Activated gamma-delta T cell treated with anti-CD3 and anti-CD28 coated beads, Interleukin-2, amount 50 U/mL, for 16 hours (primary cell): Measurements from ENCODE around the gene HSBP1L1.
A peak's percentile ranks its signal among the peaks of the same experiment; 100 is the strongest.
"Not testable (repeated sequence)": the region's sequence is repeated elsewhere in the genome, so short reads cannot be mapped to it uniquely, and the experiment has no call there.

Experiments
- DNase-seq: peaks from one replicate; pipeline ENCODE4 v3.0.0-alpha.2; 2020; ENCODE audit warnings: low read depth

The HSBP1L1 gene

GRCh38 chr18:79987566-79987965, 23.1 kb downstream of the HSBP1L1 start:
- DNase-seq = no peak

GRCh38 chr18:79988071-79988450, 23.6 kb downstream of the HSBP1L1 start:
- peak; percentile 36 for DNase-seq

GRCh38 chr18:79988451-79989194, 24.2 kb downstream of the HSBP1L1 start, which contains the start of gene TXNL4A:
TSS of gene TXNL4A (minus strand) at chr18:79988563. CDS start at chr18:79988392, 171 bp downstream.
- DNase-seq = peak; percentile 72

- DNase-seq = no peak
Observed at GRCh38 chr18:79989195-79989497, 24.7 kb downstream of the HSBP1L1 start.

DNA sequence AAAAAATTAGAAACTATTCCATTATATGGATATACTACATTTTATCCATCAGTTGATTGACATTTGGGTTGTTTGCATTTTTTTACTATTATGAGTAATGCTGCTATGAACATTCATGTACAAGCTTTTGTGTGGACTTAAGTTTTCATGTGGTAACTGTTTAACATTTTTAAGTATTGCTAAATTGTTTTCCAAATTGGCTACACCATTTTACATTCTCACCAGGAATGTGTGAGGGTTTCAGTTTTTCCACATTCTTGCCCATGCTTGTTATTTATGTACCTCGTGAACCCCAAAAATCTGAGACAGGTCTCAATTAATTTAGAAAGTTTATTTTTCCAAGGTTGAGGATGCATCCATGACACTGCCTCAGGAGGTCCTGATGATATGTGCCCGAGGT, 27.1 kb downstream of the HSBP1L1 start:
- DNase-seq = no peak

- not testable (repeated sequence) for DNase-seq
Observed at GRCh38 chr18:79999701-80000100, 35.3 kb downstream of the HSBP1L1 start.

- DNase-seq = no peak
Observed at GRCh38 chr18:80000877-80001276, 36.4 kb downstream of the HSBP1L1 start.

- DNase-seq = no peak
Observed at GRCh38 chr18:80002468-80002867, 38.0 kb downstream of the HSBP1L1 start.

GRCh38 chr18:80004600-80005342, 40.3 kb downstream of the HSBP1L1 start:
- DNase-seq = no peak

GRCh38 chr18:80006724-80007123, 42.3 kb downstream of the HSBP1L1 start:
- no peak for DNase-seq

DNA sequence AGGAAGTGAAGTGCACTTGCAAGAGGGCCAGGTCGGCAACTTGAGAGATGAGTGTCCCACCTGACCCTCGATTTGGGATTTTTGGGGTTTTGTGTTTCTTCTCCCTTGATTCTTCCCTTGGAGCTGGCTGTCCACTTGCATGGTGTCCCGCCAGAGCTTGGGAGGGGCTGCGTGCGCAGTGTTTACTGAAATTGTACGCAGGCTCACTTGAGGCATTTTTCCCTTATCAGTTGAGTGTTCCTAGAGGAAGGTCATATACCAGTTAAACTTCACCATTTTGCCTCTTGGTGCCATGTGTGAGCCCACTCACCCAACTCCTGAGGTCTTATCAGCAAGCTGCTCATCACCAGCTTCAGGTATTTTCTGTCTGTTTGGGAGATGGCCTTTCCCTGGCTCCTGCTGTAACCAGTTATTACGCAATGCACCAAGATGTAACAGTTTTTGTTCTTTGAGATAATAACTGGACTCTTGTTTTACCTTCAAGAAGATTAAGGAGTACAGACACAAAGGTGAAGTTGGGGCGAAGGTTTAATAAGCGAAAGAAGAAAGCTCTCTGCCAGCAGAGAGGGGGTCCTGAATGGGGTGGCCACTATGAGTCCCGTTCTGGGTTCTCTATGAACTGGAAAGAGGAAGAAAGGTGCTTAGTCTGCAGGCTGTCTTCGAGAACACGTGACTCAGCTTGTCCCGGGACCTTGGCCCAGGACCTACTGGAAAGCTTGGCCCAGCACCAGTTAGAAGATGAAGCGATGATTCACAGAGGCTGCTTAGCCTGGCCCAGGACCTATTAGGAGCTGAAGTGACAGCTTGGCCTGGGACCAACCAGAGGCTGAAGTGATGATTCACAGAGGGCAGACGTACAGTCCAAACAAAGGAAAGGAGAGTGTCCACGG, 45.5 kb downstream of the HSBP1L1 start:
- DNase-seq = no peak

DNA sequence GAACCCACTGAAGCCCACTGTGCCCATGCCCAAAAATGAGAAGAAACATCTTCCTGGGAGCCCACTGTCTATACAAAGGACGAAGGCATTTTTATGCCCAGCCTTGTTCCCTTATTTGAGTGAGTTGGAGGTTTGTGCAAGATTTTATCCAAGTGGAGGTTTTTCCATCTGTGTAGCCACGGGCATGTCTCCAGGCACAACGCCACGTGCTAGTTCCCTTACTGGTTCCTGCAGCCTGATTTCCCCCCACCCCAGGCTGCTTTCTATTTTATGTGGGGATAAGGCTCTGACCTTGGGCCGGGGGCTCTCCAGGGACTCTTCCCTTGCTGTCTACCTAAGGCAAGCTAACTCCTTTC, 46.1 kb downstream of the HSBP1L1 start:
- DNase-seq = no peak

- DNase-seq = not testable (repeated sequence)
Observed at GRCh38 chr18:80011496-80012137, 47.2 kb downstream of the HSBP1L1 start.

DNA sequence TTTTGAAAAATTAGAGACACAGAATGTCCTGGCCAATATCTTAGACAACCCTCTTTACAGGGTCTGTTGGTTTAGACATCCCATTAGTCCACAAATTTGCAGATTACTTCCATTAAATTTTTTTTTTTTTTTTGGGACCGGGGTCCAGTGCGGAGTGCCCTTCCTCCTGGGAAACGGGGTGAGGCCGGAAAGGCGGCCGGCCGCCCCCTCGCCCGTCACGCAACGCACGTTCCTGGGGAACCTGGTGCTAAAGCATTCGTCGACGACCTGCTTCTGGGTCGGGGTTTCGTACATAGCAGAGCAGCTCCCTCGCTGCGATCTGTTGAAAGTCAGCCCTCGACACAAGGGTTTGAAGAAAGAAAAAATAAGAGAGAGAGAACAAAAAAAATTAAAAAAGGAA, 48.3 kb downstream of the HSBP1L1 start:
- DNase-seq = no peak
